Peyer's patch (tissue), 4 donors: ENCODE results near the gene SENP8.

Experiments used
- CTCF ChIP-seq, 6 experiments: fragments of 450-650 bp in 4 of 6; fragments of 200-600 bp in 2 of 6; sonication (generic) in 1 of 6; IDR thresholded peaks; one replicate each; pipeline ENCODE4 v1.5.1; 2017 to 2019; ENCODE audit warnings: antibody characterized with exemption in 6 of 6, mild to moderate bottlenecking in 3 of 6, moderate library complexity in 1 of 6
- POLR2A ChIP-seq, 2 donors: fragments of 450-650 bp; IDR thresholded peaks; one replicate each; pipeline ENCODE4 v1.5.1; 2017; ENCODE audit warnings: antibody characterized with exemption in 2 of 2, mild to moderate bottlenecking in 2 of 2, moderate library complexity in 2 of 2

- TF ChIP-seq POLR2A (IDR thresholded peaks at IDR 0.05) = no peak
- no peak for TF ChIP-seq CTCF (IDR thresholded peaks at IDR 0.05)
Observed at GRCh38 chr15:72168131-72168807, 50.1 kb downstream of the SENP8 start.
